Measurements from ENCODE around the gene AXIN1. TPM values are rescaled to one million over a fixed set of nuclear protein-coding genes. Genes with fewer than 3 reads are reported as not detected.
A peak's percentile ranks its signal among the peaks of the same experiment; 100 is the strongest.

The AXIN1 gene
- total and polyA plus RNA-seq, 9 of the 15 experiments (the other 6 are each of a cell fraction or from before 2014, with no cell fraction given), result 0.42 to 58.0 (median 25.9) TPM

GRCh38 chr16:383326-384051, 31.0 kb upstream of the AXIN1 start:
- no TSS peak for BruUV-seq (replicated peaks)
- Histone ChIP-seq H3K79me2 (ENCODE audit: control insufficient read depth, insufficient read depth, low read length) (peaks cover 32% of the 10 kb centered on the region), H3K4me3 (no peak overlapping the region), H2AFZ (ENCODE audit: low read depth, low read length) (no peak overlapping the region), H4K20me1 (replicated peaks; ENCODE audit: control insufficient read depth, insufficient read depth, low read length) (no peaks in the 10 kb centered on the region), H3K4me2 (ENCODE audit: insufficient read depth, low read length) (no peak overlapping the region), H3K4me1 (replicated peaks in 1 of 2; ENCODE audit: control insufficient read depth in 2 of 2, insufficient read depth in 2 of 2, low read length in 2 of 2) (peaks cover 7 to 74% of the 10 kb centered on the region in 2 experiments; a peak in 4 of 5 replicates), H3K9me3 (replicated peaks; ENCODE audit: control insufficient read depth, insufficient read depth, low read depth, low read length) (no peaks in the 10 kb centered on the region), H3K36me3 (ENCODE audit: control insufficient read depth, insufficient read depth, low read length) (peaks cover 4% of the 10 kb centered on the region; the same call in 2 of the 3 replicates), H3K27ac (ENCODE audit: extremely low read depth, low read depth, low read length) (no peak overlapping the region), H3K9ac (ENCODE audit: insufficient read depth in 1 of 2, low read depth in 2 of 2, low read length in 2 of 2) (peak overlapping the region in 1 of 2 experiments; percentile 68; a peak in 2 of 4 replicates), H3K27me3 (ENCODE audit: control insufficient read depth in 2 of 2, insufficient read depth in 2 of 2, low read length in 2 of 2) (no peaks in the 10 kb centered on the region), H3K9me1 (ENCODE audit: control insufficient read depth, insufficient read depth, low read length) (no peaks in the 10 kb centered on the region)
- POLR2A ChIA-PET, result interaction anchor here (1.5 kb wide), 1 partner anchor 13 kb away, joined by 3 read pairs; the partner anchor contains the start of gene NME4
- DNase-seq (ENCODE audit: extremely low read depth in 1 of 4, low spot score in 3 of 4) (no peak), FAIRE-seq (no peak), ATAC-seq (no peak)
- in situ Hi-C loops (cut with MboI) (no loop called here), intact Hi-C loops (cut with micrococcal nuclease) (no loop called here)
- CTCF ChIA-PET (ENCODE audit: low intra/inter-chr PET ratio), result no interaction called here
- TF ChIP-seq, protein P1, sequence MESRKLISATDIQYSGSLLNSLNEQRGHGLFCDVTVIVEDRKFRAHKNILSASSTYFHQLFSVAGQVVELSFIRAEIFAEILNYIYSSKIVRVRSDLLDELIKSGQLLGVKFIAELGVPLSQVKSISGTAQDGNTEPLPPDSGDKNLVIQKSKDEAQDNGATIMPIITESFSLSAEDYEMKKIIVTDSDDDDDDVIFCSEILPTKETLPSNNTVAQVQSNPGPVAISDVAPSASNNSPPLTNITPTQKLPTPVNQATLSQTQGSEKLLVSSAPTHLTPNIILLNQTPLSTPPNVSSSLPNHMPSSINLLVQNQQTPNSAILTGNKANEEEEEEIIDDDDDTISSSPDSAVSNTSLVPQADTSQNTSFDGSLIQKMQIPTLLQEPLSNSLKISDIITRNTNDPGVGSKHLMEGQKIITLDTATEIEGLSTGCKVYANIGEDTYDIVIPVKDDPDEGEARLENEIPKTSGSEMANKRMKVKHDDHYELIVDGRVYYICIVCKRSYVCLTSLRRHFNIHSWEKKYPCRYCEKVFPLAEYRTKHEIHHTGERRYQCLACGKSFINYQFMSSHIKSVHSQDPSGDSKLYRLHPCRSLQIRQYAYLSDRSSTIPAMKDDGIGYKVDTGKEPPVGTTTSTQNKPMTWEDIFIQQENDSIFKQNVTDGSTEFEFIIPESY (CRISPR knock-in tag; IDR thresholded peaks at IDR 0.05), result peak; percentile 87
- no peak for TF ChIP-seq CHCHD3 (CRISPR knock-in tag; IDR thresholded peaks at IDR 0.05)
- TF ChIP-seq, protein P2, sequence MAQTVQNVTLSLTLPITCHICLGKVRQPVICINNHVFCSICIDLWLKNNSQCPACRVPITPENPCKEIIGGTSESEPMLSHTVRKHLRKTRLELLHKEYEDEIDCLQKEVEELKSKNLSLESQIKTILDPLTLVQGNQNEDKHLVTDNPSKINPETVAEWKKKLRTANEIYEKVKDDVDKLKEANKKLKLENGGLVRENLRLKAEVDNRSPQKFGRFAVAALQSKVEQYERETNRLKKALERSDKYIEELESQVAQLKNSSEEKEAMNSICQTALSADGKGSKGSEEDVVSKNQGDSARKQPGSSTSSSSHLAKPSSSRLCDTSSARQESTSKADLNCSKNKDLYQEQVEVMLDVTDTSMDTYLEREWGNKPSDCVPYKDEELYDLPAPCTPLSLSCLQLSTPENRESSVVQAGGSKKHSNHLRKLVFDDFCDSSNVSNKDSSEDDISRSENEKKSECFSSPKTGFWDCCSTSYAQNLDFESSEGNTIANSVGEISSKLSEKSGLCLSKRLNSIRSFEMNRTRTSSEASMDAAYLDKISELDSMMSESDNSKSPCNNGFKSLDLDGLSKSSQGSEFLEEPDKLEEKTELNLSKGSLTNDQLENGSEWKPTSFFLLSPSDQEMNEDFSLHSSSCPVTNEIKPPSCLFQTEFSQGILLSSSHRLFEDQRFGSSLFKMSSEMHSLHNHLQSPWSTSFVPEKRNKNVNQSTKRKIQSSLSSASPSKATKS (CRISPR knock-in tag; IDR thresholded peaks at IDR 0.05), result no peak
- WGBS (ENCODE audit: insufficient coverage, low coverage, missing lambda C conversion rate), result 83% methylated on average over 24 of the region's 33 CpGs

Data from K562 (cell line).